Fibroblast of mammary gland (primary cell): ENCODE measurements around the gene RICTOR.

ENCODE experiments used
- DNase-seq: peaks from one replicate; pipeline ENCODE4 v3.0.0-alpha.2; 2010; ENCODE audit warnings: low read depth
- H3K4me3 ChIP-seq: 2 replicates; pipeline ENCODE4 v1.5.1; 2011; ENCODE audit warnings: low read depth, mild to moderate bottlenecking, low read length, moderate library complexity; ENCODE audit not compliant: control insufficient read depth
- CTCF ChIP-seq: conservative IDR thresholded peaks from 2 replicates; pipeline ENCODE4 v1.5.1; 2011; ENCODE audit warnings: low read depth, low read length, inconsistent platforms; ENCODE audit not compliant: control insufficient read depth, insufficient read depth

The RICTOR gene

GRCh38 chr5:39006650-39007049, 67.5 kb downstream of the RICTOR start:
- TF ChIP-seq CTCF, result no peak
- no peak for DNase-seq
- no peak overlapping the region for H3K4me3 ChIP-seq

DNA sequence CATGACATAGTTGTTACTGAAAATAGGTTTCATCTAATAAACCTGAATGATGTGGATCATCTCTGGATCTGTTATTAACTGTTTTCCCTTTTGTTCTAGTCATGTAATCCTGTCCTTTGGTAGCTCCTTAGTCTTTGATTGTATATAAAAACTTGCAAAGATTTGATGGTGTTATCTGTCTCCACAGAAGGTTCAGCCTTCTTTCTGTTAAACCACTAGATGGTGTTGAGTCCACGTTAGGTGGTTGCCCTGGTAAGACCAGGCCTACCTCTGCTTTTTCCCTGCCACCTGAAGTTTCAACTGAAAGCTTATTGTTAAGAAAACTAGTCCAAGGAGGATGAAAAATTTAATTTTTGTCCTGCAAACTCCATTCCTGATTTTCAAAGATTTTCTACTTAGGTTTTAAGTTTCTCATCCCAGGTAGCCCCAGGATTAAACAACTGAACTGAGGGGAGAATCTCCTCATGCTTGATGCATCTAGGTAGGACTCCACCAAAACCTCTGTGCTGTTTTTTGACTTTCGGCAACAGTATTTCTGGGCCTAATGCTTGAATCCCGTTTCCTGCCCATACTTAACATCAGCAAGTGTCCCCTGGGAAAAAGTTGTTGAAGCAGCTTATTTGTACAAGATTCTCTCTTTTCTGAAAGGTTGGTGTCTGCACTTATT, 68.5 kb downstream of the RICTOR start:
- peak; percentile 35 for DNase-seq
- H3K4me3 ChIP-seq, result no peak overlapping the region
- peak; percentile 42 for TF ChIP-seq CTCF

DNA sequence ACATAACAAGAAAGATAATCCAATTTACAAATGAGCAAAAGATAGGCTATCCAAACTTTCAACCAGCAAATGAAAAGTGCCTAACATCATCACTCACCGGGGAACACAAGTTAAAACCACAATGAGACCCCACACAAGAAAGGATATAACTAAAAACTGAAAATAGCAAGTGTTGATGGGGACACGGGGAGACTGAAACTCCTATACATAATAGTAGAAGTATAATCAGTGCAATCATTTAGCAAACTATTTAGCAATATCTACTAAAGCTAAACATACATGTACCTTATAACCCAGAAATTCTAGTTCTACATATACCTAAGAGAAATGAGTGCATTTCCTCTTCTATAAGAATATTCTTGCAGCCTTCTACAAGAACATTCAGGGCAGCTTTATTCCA, 72.5 kb downstream of the RICTOR start:
- TF ChIP-seq CTCF, result no peak
- no peak for DNase-seq

DNA sequence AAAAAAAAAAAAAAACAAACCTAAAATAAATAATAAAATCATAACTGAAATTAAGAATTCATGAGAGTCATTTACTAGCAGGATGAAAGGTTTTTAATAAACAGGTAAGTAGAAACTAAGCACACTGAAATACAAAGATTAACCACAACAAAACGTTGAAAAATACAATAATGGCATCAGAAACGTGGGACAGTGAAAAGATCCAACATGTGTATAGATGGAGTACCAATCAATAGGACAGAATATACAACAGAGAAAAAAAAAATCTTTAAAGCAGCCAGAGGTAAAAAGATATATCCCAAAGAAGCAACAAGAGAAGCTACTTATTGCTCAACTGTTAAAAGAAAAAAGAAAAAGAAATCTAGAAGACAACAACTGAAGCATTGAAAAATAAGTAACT, 75.2 kb downstream of the RICTOR start:
- H3K4me3 ChIP-seq, result no peak overlapping the region
- no peak for TF ChIP-seq CTCF
- no peak for DNase-seq

More for the DNA sequence above, 72.5 kb downstream of the RICTOR start:
- no peak overlapping the region for H3K4me3 ChIP-seq

DNA sequence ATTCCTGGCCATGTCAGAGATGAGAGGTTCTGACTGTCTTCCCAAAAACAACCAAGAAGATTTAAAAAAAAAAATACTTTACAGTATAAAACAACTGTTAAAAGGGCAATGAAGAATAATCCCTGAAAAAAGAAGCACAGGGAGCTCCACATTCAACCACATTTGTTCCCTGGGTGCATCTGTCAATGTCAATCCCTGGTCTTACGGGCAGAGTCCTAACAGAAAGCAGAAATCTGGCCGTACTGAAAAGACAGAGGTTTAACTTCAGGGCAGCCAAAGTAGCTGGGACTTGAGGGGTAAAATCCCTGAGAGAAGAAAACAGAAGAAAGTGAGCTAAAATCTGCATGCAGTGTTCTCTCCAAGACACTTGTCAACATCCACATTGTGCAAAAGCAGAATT, 76.6 kb downstream of the RICTOR start:
- TF ChIP-seq CTCF, result no peak
- no peak for DNase-seq
- no peak overlapping the region for H3K4me3 ChIP-seq

- H3K4me3 ChIP-seq, result no peak overlapping the region
- no peak for DNase-seq
- no peak for TF ChIP-seq CTCF
Measured at GRCh38 chr5:38996123-38996522, 78.1 kb downstream of the RICTOR start.
